Ovary (tissue), 3 donors: ENCODE measurements around the gene TNFAIP8L1.

Experiments used
- EP300 ChIP-seq: sonication (generic); formaldehyde crosslinking; IDR thresholded peaks from one replicate; pipeline ENCODE4 v1.6.1; 2017; ENCODE audit warnings: antibody characterized with exemption
- TF ChIP-seq, protein P1 (sequence below), 3 donors: fragments of 450-650 bp in 2 of 3; fragments of 200-600 bp in 1 of 3; IDR thresholded peaks; one replicate each; pipeline versions ENCODE4 v1.5.1 to v1.8.0; 2016 to 2022; ENCODE audit warnings: antibody characterized with exemption in 3 of 3, mild to moderate bottlenecking in 1 of 3
- donor health status: DM: no; HTN: no; CAD: no.

DNA sequence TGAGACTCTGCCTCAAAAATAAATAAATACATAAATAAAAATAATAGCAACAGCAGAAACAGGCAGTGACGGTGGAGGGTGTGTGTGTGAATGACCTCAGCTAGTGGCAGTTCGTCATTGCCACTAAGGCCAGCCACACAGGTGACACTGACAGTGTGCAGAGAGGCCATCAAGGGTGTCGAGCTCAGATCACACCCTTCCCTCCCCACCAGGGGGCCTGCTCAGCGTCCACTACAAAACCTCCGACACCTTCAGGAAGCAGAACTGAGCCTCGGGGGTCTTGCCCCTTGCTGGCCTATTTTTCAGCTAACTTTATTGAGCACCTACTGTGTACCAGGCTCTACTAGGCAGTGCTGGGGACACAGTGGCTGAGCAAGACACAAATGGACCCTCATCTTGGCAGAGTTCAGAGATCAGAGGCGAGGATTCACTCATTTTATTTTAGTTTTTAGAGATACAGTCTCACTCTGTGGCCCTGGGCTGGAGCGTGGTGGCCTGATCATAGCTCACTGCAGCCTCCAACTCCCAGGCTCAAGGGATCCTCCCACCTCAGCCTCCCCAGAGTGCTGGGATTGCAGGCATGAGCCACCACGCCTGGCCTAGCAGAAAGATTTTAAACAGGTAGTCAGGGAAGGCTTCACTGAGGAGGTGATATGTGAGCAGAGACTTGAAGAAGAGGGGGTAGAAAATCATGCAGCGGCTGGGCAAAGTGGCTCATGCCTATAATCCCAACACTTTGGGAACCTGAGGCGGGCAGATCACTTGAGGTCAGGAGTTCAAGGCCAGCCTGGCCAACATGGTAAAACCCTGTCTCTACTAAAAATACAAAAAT lies 49.5 kb upstream of the TNFAIP8L1 start:
- TF ChIP-seq, protein P1, sequence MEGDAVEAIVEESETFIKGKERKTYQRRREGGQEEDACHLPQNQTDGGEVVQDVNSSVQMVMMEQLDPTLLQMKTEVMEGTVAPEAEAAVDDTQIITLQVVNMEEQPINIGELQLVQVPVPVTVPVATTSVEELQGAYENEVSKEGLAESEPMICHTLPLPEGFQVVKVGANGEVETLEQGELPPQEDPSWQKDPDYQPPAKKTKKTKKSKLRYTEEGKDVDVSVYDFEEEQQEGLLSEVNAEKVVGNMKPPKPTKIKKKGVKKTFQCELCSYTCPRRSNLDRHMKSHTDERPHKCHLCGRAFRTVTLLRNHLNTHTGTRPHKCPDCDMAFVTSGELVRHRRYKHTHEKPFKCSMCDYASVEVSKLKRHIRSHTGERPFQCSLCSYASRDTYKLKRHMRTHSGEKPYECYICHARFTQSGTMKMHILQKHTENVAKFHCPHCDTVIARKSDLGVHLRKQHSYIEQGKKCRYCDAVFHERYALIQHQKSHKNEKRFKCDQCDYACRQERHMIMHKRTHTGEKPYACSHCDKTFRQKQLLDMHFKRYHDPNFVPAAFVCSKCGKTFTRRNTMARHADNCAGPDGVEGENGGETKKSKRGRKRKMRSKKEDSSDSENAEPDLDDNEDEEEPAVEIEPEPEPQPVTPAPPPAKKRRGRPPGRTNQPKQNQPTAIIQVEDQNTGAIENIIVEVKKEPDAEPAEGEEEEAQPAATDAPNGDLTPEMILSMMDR (IDR thresholded peaks at IDR 0.05): no peak
- TF ChIP-seq EP300: no peak
